Retinal pigment epithelial cell (primary cell): ENCODE measurements around the gene LRRC36.

ENCODE experiments used
- DNase-seq: peaks from one replicate; pipeline ENCODE4 v3.0.0-alpha.2; 2010; ENCODE audit warnings: low read depth
- H3K4me3 ChIP-seq: 2 replicates; pipeline ENCODE4 v1.5.1; 2011; ENCODE audit warnings: mild to moderate bottlenecking, low read length, control low read depth, moderate library complexity
- CTCF ChIP-seq: conservative IDR thresholded peaks from 2 replicates; pipeline ENCODE4 v1.5.1; 2011; ENCODE audit warnings: low read depth, low read length, control low read depth, inconsistent platforms

Gene LRRC36

GRCh38 chr16:67326472-67327309, at the start of gene LRRC36, which contains the start of gene KCTD19:
LRRC36 (plus strand) TSS chr16:67326815; CDS start chr16:67326863, 48 bp downstream.
KCTD19 (minus strand) TSS chr16:67326741; CDS start chr16:67326707, 34 bp downstream.
- peak; percentile 71 for TF ChIP-seq CTCF
- no peak for DNase-seq
- peak within 1 kb of the TSS; percentile 62 for H3K4me3 ChIP-seq

- no peak overlapping the region for H3K4me3 ChIP-seq
- peak; percentile 88 for DNase-seq
- TF ChIP-seq CTCF = no peak
Observed at GRCh38 chr16:67277294-67277998, 49.2 kb upstream of the LRRC36 start.

GRCh38 chr16:67277999-67278772, 48.4 kb upstream of the LRRC36 start:
- H3K4me3 ChIP-seq = peak overlapping the region; percentile 41
- no peak for TF ChIP-seq CTCF
- DNase-seq = no peak

- TF ChIP-seq CTCF = peak; percentile 40
- H3K4me3 ChIP-seq = peak overlapping the region; percentile 41
- no peak for DNase-seq
Observed at GRCh38 chr16:67278773-67279295, 47.8 kb upstream of the LRRC36 start.

GRCh38 chr16:67279296-67280089, 47.1 kb upstream of the LRRC36 start, which contains the start of gene PLEKHG4:
PLEKHG4 (plus strand) TSS chr16:67279532; CDS start chr16:67280045, 513 bp downstream.
- peak within 1 kb of the TSS; percentile 41 for H3K4me3 ChIP-seq
- peak; percentile 51 for TF ChIP-seq CTCF
- DNase-seq = no peak
